Germinal center (tissue), 1 donor: ENCODE measurements around the gene FBXO30.

Experiments
- DNase-seq: peaks from one replicate; pipeline ENCODE4 v3.0.0; 2012; ENCODE audit warnings: mixed read lengths, low spot score

FBXO30 gene

DNA sequence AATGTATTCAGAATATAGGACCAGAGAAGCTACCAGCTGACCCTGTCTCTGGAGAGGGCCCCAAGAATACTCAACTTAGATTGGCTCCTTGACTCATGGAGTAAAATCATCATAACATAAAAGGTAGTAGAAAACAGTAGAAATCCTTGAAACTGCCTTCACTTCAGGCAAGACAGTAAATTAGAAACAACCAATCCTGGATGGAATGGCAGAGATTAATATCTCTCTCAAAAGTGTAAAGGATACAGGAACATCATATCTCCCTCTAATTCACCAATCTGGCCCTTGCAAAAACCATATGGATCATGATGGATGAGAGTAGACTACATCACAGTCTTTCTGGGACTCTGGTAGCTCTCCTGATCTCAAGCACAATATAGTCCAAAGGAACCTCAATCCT is 58.9 kb downstream of the FBXO30 start:
- no peak for DNase-seq

DNA sequence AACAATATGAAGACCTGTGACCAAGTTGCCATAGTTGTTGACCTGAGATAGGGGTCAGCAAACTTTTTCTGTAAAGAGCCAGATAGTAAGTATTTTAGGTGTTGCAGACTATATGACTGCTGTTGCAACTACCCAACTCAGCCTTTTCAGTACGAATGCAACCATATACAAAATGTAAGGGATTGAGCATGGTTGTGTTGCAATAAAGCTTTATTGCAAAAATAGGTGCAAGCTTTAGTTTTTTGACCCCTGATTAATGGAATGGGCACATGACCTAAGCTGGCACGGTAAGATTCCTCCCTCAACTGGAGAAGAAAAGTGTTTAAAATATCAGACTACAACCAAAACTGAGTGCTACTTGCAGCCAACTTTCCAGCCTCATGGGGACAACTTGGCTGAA is 62.0 kb downstream of the FBXO30 start:
- no peak for DNase-seq

DNA sequence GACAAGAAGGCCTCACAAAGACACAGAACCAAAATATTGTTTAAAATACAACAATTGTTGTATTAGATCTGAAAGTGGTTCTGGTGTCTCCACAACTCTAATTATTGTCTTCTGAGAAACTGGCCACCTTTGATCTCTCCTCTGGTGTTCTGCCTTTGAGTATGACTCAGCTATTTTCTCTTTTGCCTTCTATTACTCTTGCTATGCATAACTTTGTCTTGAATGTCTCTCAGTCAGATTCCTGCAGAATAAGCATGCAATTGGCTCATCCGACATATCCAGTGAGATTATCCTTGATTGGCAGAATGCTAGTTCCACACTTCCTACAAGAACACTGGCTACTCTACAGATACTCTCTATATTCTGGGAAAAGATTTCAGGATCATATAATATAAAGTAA is 65.0 kb downstream of the FBXO30 start:
- DNase-seq = no peak

DNA sequence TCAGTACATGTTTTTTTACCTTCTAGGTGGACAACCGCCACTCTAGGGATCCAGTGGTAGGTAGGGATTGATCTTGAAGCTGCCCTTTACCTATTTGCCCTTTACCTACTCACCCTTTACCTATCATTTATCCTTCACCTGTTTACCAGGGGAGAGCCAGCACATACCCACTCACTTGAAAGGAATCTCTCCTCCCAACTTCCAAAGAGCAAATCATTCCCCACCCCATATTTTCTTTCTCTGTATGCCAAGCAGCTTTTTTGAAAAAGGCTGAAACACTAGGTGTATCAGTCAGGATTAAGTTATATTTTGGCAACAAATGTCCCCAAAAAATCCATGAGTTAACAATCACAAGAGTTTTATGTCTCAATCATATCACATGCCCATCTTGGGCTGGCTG is 68.7 kb downstream of the FBXO30 start:
- DNase-seq = no peak

DNA sequence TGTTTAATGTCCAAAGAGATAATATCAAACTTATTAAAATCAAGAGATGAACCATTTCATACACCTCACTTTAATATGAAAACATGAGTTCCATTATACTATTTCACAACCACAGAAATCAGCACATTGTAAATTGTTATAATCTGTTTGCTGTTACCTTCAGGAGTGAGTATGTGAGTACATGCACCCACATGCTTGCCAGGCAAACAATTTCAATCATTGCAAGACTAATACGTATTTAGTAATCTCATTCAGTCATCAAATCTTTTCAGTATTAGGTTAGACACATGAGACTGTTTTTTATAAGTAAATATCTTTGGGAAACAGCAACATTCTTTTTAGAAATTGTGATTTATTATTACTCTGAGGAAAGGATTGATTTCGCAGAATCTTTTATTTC is 70.0 kb downstream of the FBXO30 start:
- no peak for DNase-seq
